ENCODE data around the gene RPS23. TPM values are rescaled to one million over a fixed set of nuclear protein-coding genes. Genes with fewer than 3 reads are reported as not detected.

RPS23 gene
- total RNA-seq, 1 experiment from 2014 or later, result 2,589 TPM

GRCh38 chr5:82244854-82245635, 33.1 kb downstream of the RPS23 start (continued):
- TF ChIP-seq ATF2 (CRISPR knock-in tag; IDR thresholded peaks at IDR 0.05; ENCODE audit: borderline replicate concordance, low read depth) (no peak), EMX1 (CRISPR knock-in tag; IDR thresholded peaks at IDR 0.05) (no peak), E2F4 (CRISPR knock-in tag; IDR thresholded peaks at IDR 0.05; ENCODE audit: borderline replicate concordance, low read depth) (no peak), ZNF512 (CRISPR knock-in tag; IDR thresholded peaks at IDR 0.05; ENCODE audit: borderline replicate concordance) (no peak), MAX (CRISPR knock-in tag; IDR thresholded peaks at IDR 0.05) (no peak), ETV6 (CRISPR knock-in tag; IDR thresholded peaks at IDR 0.05) (no peak), JAZF1 (CRISPR knock-in tag; IDR thresholded peaks at IDR 0.05) (no peak), KAT7 (CRISPR knock-in tag; IDR thresholded peaks at IDR 0.05; ENCODE audit: borderline replicate concordance) (no peak), ATF3 (CRISPR knock-in tag; conservative IDR thresholded peaks at IDR 0.05) (no peak), ZNF396 (CRISPR knock-in tag; IDR thresholded peaks at IDR 0.05; ENCODE audit: borderline replicate concordance) (no peak), NFE2L1 (CRISPR knock-in tag; IDR thresholded peaks at IDR 0.05) (no peak)

- no peak overlapping the region for H3K4me3 Mint-ChIP-seq
- TF ChIP-seq PRRX2 (CRISPR knock-in tag; IDR thresholded peaks at IDR 0.05) (no peak), EMX1 (CRISPR knock-in tag; IDR thresholded peaks at IDR 0.05) (no peak)
- H3K27me3 Mint-ChIP-seq (ENCODE audit: low read depth), result no peaks in the 10 kb centered on the region
- no peak overlapping the region for H3K27ac Mint-ChIP-seq
- ChIA-PET CTCF (no interaction called here), POLR2A (no interaction called here)
- no peaks in the 10 kb centered on the region; the same call in 1 of the 2 replicates for H3K36me3 Mint-ChIP-seq
- ATAC-seq, result no peak
- no peaks in the 10 kb centered on the region for H3K4me1 Mint-ChIP-seq
- peaks cover 4% of the 10 kb centered on the region; the same call in 1 of the 2 replicates for H3K9me3 Mint-ChIP-seq
- no peak for DNase-seq (ENCODE audit: low spot score)
These were observed 34.0 kb downstream of the RPS23 start for GRCh38 chr5:82244151-82244550.

GRCh38 chr5:82234885-82235284, 43.3 kb downstream of the RPS23 start:
- no peaks in the 10 kb centered on the region for H3K27me3 Mint-ChIP-seq (ENCODE audit: low read depth)
- H3K36me3 Mint-ChIP-seq, result no peaks in the 10 kb centered on the region
- H3K9me3 Mint-ChIP-seq, result no peaks in the 10 kb centered on the region
- no peaks in the 10 kb centered on the region for H3K4me1 Mint-ChIP-seq
- ChIA-PET CTCF (no interaction called here), POLR2A (no interaction called here)
- no peak overlapping the region for H3K27ac Mint-ChIP-seq
- DNase-seq (ENCODE audit: low spot score) (no peak), ATAC-seq (no peak)
- no peak overlapping the region for H3K4me3 Mint-ChIP-seq
- TF ChIP-seq USF1 (CRISPR knock-in tag; IDR thresholded peaks at IDR 0.05) (no peak), ZSCAN18 (CRISPR knock-in tag; IDR thresholded peaks at IDR 0.05) (no peak), USF2 (CRISPR knock-in tag; IDR thresholded peaks at IDR 0.05) (no peak), TP53 (CRISPR knock-in tag; IDR thresholded peaks at IDR 0.05) (no peak), MYBL2 (CRISPR knock-in tag; IDR thresholded peaks at IDR 0.05) (no peak), OVOL2 (CRISPR knock-in tag; IDR thresholded peaks at IDR 0.05; ENCODE audit: borderline replicate concordance) (no peak), ETV6 (CRISPR knock-in tag; IDR thresholded peaks at IDR 0.05) (no peak), GRHL2 (CRISPR knock-in tag; IDR thresholded peaks at IDR 0.05; ENCODE audit: insufficient replicate concordance, severe bottlenecking) (no peak), ATF3 (CRISPR knock-in tag; conservative IDR thresholded peaks at IDR 0.05) (no peak), ZNF121 (CRISPR knock-in tag; IDR thresholded peaks at IDR 0.05) (no peak), SP1 (CRISPR knock-in tag; conservative IDR thresholded peaks at IDR 0.05) (no peak), CBFB (CRISPR knock-in tag; IDR thresholded peaks at IDR 0.05; ENCODE audit: low read depth) (no peak)

Measured in WTC11 (cell line).